K562 (cell line): ENCODE measurements around the gene NPC1. TPM values are rescaled to one million over a fixed set of nuclear protein-coding genes. Genes with fewer than 3 reads are reported as not detected.

Experiments used
- ADNP ChIP-seq: fragments of 200-800 bp; sonication (Bioruptor generic); IDR thresholded peaks from 2 replicates; pipeline ENCODE4 v1.6.1; 2016; ENCODE audit warnings: missing genetic modification characterization, missing compliant biosample characterization
- CBX5 ChIP-seq: IDR thresholded peaks from 2 replicates; pipeline ENCODE4 v1.6.1; 2014; ENCODE audit warnings: low read depth, borderline replicate concordance
- CREB3 ChIP-seq: fragments of 450-650 bp; conservative IDR thresholded peaks from 2 replicates; pipeline ENCODE4 v1.6.1; 2016; ENCODE audit warnings: missing genetic modification characterization, low read depth, mild to moderate bottlenecking, missing compliant biosample characterization, moderate library complexity
- DIDO1 ChIP-seq: fragments of 450-650 bp; IDR thresholded peaks from 2 replicates; pipeline ENCODE4 v1.6.1; 2016; ENCODE audit warnings: low read depth, missing biosample characterization, missing genetic modification characterization
- EZH2 ChIP-seq: IDR thresholded peaks from 2 replicates; pipeline ENCODE4 v1.6.1; 2012; ENCODE audit warnings: low read depth, mild to moderate bottlenecking, inconsistent platforms, low read length, borderline replicate concordance
- KLF6 ChIP-seq: fragments of 250-450 bp; sonication (Bioruptor Pico); IDR thresholded peaks from 2 replicates; pipeline ENCODE4 v1.4.0; 2020; ENCODE audit warnings: mild to moderate bottlenecking, moderate library complexity, borderline replicate concordance
- LEF1 ChIP-seq: fragments of 450-650 bp; IDR thresholded peaks from 2 replicates; pipeline ENCODE4 v1.6.1; 2016; ENCODE audit warnings: mild to moderate bottlenecking
- MAFF ChIP-seq: IDR thresholded peaks from 2 replicates; pipeline ENCODE4 v1.6.1; 2012; ENCODE audit warnings: low read length, improper control_type of control experiment
- NR2F6 ChIP-seq: fragments of 450-650 bp; formaldehyde crosslinking; IDR thresholded peaks from 2 replicates; pipeline ENCODE4 v1.4.0; 2020; ENCODE audit warnings: mild to moderate bottlenecking
- STAT5B ChIP-seq: fragments of 250-450 bp; sonication (Bioruptor Pico); IDR thresholded peaks from 2 replicates; pipeline ENCODE4 v1.8.0; 2021; ENCODE audit warnings: mild to moderate bottlenecking, inconsistent platforms
- SUPT5H ChIP-seq: fragments of 450-650 bp; IDR thresholded peaks from 2 replicates; pipeline ENCODE4 v1.6.1; 2016
- VEZF1 ChIP-seq: fragments of 200-800 bp; sonication (Bioruptor generic); IDR thresholded peaks from 2 replicates; pipeline ENCODE4 v1.6.1; 2017; ENCODE audit warnings: missing genetic modification characterization, missing compliant biosample characterization
- YY1 ChIP-seq, 3 experiments: IDR thresholded peaks; 2 replicates each; pipeline ENCODE4 v1.6.1; 2011; ENCODE audit warnings: low read length in 2 of 3, mild to moderate bottlenecking in 2 of 3, moderate library complexity in 2 of 3, borderline replicate concordance in 1 of 3, control low read depth in 1 of 3, low read depth in 1 of 3; ENCODE audit not compliant: insufficient read depth in 3 of 3, insufficient replicate concordance in 2 of 3, control insufficient read depth in 1 of 3, insufficient read length in 1 of 3; ENCODE audit errors: extremely low read depth in 1 of 3
- ZBTB17 ChIP-seq: fragments of 450-650 bp; formaldehyde crosslinking; IDR thresholded peaks from 2 replicates; pipeline ENCODE4 v1.4.0; 2020; ENCODE audit warnings: mild to moderate bottlenecking
- ZNF232 ChIP-seq: sonication (generic); formaldehyde crosslinking; IDR thresholded peaks from 2 replicates; pipeline ENCODE4 v1.8.0; 2022; ENCODE audit warnings: mild to moderate bottlenecking, missing genetic modification reagents
- ZNF24 ChIP-seq: fragments of 450-650 bp; IDR thresholded peaks from 2 replicates; pipeline ENCODE4 v1.6.1; 2016
- ZNF277 ChIP-seq: fragments of 250-450 bp; sonication (Bioruptor Pico); IDR thresholded peaks from 2 replicates; pipeline ENCODE4 v1.8.0; 2022; ENCODE audit warnings: inconsistent platforms, mild to moderate bottlenecking, moderate library complexity, borderline replicate concordance
- ZNF384 ChIP-seq: IDR thresholded peaks from 2 replicates; pipeline ENCODE4 v1.6.1; 2012; ENCODE audit warnings: low read depth, low read length, improper control_type of control experiment
- ZNF512 ChIP-seq: IDR thresholded peaks from 2 replicates; pipeline ENCODE4 v1.6.1; 2016; ENCODE audit warnings: missing genetic modification characterization, missing compliant biosample characterization
- ZNF695 ChIP-seq: fragments of 450-650 bp; formaldehyde crosslinking; IDR thresholded peaks from 2 replicates; pipeline ENCODE4 v1.4.0; 2020; ENCODE audit warnings: mild to moderate bottlenecking, moderate library complexity
- ZNF780A ChIP-seq: fragments of 250-450 bp; sonication (Bioruptor Pico); IDR thresholded peaks from 2 replicates; pipeline ENCODE4 v1.5.0; 2021; ENCODE audit warnings: mild to moderate bottlenecking
- polyA plus RNA-seq, 8 experiments: library from polyadenylated mRNA; depleted of rRNA in 4 of 8; stranded (reverse) in 5 of 8; unstranded in 3 of 8; fragments of >200 nt; fragmentation: Nextera tagmentation in 2 of 8; fragmentation: Illumina TruSeq in 1 of 8; extraction: Ambion mirVana in 2 of 8; extraction: Trizol in 1 of 8; gene quantifications; 2 replicates each; pipeline versions ENCODE4 v1.2.1 to v1.2.3, GENCODE V29; 2011 to 2014; ENCODE audit warnings: inconsistent platforms in 1 of 8, missing spikeins in 1 of 8
- total RNA-seq, 7 experiments: library from RNA; depleted of rRNA in 6 of 7; stranded (reverse); fragments of >200 nt in 6 of 7; fragmentation: Illumina TruSeq in 2 of 7; extraction: Trizol in 2 of 7; gene quantifications; 2 replicates each; pipeline versions ENCODE4 v1.2.1 to v1.2.3, GENCODE V29; 2011 to 2021; ENCODE audit warnings: low replicate concordance in 1 of 7

The NPC1 gene
- total and polyA plus RNA-seq, 9 of the 15 experiments (the other 6 are each of a cell fraction or from before 2014, with no cell fraction given) = 17.1 to 45.9 (median 27.6) TPM

- TF ChIP-seq VEZF1 (CRISPR knock-in tag) (0 out of 2 replicates have a peak, but pooled peaks have one; percentile 21), EZH2 (no peak), CREB3 (tag) (no peak), DIDO1 (tag) (no peak), ADNP (tag) (peak; percentile 41; the same call in 1 of the 2 replicates), ZNF232 (CRISPR knock-in tag) (no peak), ZNF277 (CRISPR knock-in tag) (no peak), ZNF780A (no peak), KLF6 (no peak), ZNF384 (peak; percentile 64; the same call in 1 of the 2 replicates), STAT5B (no peak), LEF1 (peak; percentile 53; the same call in 1 of the 2 replicates), YY1 (IDR thresholded peaks at IDR 0.05; ENCODE audit: borderline replicate concordance in 1 of 3, control insufficient read depth in 1 of 3, extremely low read depth in 1 of 3, insufficient read depth in 3 of 3, insufficient read length in 1 of 3, insufficient replicate concordance in 2 of 3, low read depth in 1 of 3, low read length in 2 of 3) (no peak), ZNF24 (no peak), ZNF695 (CRISPR knock-in tag) (no peak), ZNF512 (tag) (no peak), ZBTB17 (CRISPR knock-in tag) (no peak), MAFF (peak; percentile 6; the same call in 1 of the 2 replicates), CBX5 (no peak), SUPT5H (no peak), NR2F6 (CRISPR knock-in tag) (no peak)
Measured at GRCh38 chr18:23540867-23541266, 45.4 kb downstream of the NPC1 start (continued).
